Right lobe of liver (tissue), 4 donors: ENCODE measurements around the gene TRAK1.

ENCODE experiments used
- POLR2A ChIP-seq: fragments of 450-650 bp; IDR thresholded peaks from one replicate; pipeline ENCODE4 v1.6.1; 2017; ENCODE audit warnings: antibody characterized with exemption, mild to moderate bottlenecking
- TF ChIP-seq, protein P1 (sequence below), 4 donors: fragments of 200-600 bp in 3 of 4; fragments of 450-650 bp in 1 of 4; IDR thresholded peaks; one replicate each; pipeline versions ENCODE4 v1.5.1 to v1.8.0; 2016 to 2022; ENCODE audit warnings: antibody characterized with exemption in 4 of 4, mild to moderate bottlenecking in 2 of 4
- donor health status: DM: no; HTN: no; CAD: no.
- donor health status: DM: no; HTN: no; CAD: no.
- donor health status: DM: no; HTN: yes; CAD: no.

DNA sequence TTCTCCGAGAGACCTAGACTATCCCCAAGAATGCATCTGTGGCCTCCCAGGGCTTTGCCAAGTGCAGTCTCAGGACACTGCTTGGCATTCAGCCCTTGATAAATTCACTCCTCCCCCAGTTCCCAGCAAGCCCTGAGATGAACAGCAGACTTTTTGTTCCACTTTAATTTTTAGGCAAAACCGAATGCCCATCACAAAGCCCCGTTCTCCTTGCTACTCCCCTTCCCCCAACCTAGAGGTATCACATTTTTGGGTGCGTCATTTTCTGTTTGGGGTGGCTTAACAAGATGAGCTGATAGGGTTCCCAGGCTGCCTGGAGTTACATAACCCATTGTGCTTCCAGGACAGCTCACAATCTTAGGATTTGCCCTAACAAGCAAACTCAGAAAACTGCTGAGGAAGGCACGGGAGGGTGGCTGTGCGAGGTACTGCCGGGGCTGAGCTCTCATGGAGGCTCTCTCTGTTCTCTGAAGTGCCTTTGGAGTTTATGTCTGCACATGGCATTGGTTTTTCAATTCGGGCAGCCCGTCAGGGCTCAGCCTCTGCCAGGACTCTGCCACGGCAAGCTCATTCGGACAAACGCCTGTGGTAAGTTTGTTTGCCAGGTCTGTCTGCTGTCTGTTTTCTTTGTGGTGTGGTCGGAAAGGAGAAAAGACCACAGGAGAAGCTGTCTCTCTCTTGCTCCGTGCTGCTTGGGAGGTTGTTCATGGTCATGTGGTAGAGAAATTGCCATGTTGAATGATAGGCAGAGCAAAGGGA lies at the start of gene TRAK1:
- TF ChIP-seq, protein P1, sequence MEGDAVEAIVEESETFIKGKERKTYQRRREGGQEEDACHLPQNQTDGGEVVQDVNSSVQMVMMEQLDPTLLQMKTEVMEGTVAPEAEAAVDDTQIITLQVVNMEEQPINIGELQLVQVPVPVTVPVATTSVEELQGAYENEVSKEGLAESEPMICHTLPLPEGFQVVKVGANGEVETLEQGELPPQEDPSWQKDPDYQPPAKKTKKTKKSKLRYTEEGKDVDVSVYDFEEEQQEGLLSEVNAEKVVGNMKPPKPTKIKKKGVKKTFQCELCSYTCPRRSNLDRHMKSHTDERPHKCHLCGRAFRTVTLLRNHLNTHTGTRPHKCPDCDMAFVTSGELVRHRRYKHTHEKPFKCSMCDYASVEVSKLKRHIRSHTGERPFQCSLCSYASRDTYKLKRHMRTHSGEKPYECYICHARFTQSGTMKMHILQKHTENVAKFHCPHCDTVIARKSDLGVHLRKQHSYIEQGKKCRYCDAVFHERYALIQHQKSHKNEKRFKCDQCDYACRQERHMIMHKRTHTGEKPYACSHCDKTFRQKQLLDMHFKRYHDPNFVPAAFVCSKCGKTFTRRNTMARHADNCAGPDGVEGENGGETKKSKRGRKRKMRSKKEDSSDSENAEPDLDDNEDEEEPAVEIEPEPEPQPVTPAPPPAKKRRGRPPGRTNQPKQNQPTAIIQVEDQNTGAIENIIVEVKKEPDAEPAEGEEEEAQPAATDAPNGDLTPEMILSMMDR (IDR thresholded peaks at IDR 0.05), result no peak
- no peak for TF ChIP-seq POLR2A
